Breast epithelium (tissue), 3 donors: ENCODE measurements around the gene ARHGAP21.

Source experiments
- CTCF ChIP-seq, 3 donors: fragments of 450-650 bp; IDR thresholded peaks; one replicate each; pipeline ENCODE4 v1.5.1; 2016 to 2017; ENCODE audit warnings: antibody characterized with exemption in 3 of 3, mild to moderate bottlenecking in 3 of 3, moderate library complexity in 3 of 3
- POLR2A ChIP-seq: fragments of 450-650 bp; IDR thresholded peaks from one replicate; pipeline ENCODE4 v1.6.1; 2016; ENCODE audit warnings: antibody characterized with exemption, mild to moderate bottlenecking, moderate library complexity

- TF ChIP-seq CTCF (IDR thresholded peaks at IDR 0.05) (no peak), POLR2A (no peak)
Measured at GRCh38 chr10:24683554-24683953, 40.1 kb downstream of the ARHGAP21 start.
